B cell (primary cell): Measurements from ENCODE around the gene EXOC3.

Experiments used
- EZH2 ChIP-seq: IDR thresholded peaks from 2 replicates; pipeline ENCODE4 v1.6.1; 2012; ENCODE audit warnings: borderline replicate concordance, low read depth, mild to moderate bottlenecking, moderate library complexity, low read length; ENCODE audit not compliant: insufficient read depth, poor library complexity, severe bottlenecking
- TF ChIP-seq, protein P1 (sequence below): fragments of 200-600 bp; IDR thresholded peaks from one replicate; pipeline ENCODE4 v1.8.0; 2022; ENCODE audit warnings: antibody characterized with exemption, mild to moderate bottlenecking

DNA sequence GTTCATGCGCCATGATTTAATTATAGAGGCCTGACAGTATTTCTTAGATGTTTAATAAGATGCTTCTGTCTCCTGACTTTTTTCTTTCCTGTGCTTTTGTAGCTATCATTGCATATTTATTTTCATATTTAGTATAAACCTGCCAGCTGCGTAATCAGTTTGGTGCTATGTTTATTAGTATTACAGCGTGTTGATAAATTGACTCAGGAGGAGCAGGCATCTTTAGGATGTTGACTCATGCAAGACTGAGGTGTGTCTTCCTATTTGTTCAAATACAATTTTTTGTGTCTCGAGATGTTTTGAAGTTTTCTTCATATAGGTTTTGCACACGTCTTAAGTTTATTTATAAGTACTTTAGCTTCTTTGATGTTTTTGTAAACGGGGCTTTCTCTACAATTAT, 35.9 kb upstream of the EXOC3 start:
- TF ChIP-seq, protein P1, sequence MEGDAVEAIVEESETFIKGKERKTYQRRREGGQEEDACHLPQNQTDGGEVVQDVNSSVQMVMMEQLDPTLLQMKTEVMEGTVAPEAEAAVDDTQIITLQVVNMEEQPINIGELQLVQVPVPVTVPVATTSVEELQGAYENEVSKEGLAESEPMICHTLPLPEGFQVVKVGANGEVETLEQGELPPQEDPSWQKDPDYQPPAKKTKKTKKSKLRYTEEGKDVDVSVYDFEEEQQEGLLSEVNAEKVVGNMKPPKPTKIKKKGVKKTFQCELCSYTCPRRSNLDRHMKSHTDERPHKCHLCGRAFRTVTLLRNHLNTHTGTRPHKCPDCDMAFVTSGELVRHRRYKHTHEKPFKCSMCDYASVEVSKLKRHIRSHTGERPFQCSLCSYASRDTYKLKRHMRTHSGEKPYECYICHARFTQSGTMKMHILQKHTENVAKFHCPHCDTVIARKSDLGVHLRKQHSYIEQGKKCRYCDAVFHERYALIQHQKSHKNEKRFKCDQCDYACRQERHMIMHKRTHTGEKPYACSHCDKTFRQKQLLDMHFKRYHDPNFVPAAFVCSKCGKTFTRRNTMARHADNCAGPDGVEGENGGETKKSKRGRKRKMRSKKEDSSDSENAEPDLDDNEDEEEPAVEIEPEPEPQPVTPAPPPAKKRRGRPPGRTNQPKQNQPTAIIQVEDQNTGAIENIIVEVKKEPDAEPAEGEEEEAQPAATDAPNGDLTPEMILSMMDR: no peak
- no peak for TF ChIP-seq EZH2
